K562 (cell line): Measurements from ENCODE around the gene STMN3. TPM values are rescaled to one million over a fixed set of nuclear protein-coding genes. Genes with fewer than 3 reads are reported as not detected.

ENCODE experiments used
- ATF4 ChIP-seq: fragments of 450-650 bp; formaldehyde crosslinking; IDR thresholded peaks from 2 replicates; pipeline ENCODE4 v1.4.0; 2022; ENCODE audit warnings: mild to moderate bottlenecking, moderate library complexity
- ATF6 ChIP-seq: sonication (generic); formaldehyde crosslinking; IDR thresholded peaks from 2 replicates; pipeline ENCODE4 v1.4.0; 2020; ENCODE audit warnings: mild to moderate bottlenecking, missing genetic modification reagents
- BCL6 ChIP-seq: fragments of 250-450 bp; sonication (Bioruptor Pico); IDR thresholded peaks from 2 replicates; pipeline ENCODE4 v1.4.0; 2020
- DLX4 ChIP-seq: fragments of 250-450 bp; sonication (Bioruptor Pico); IDR thresholded peaks from 2 replicates; pipeline ENCODE4 v1.6.1; 2021; ENCODE audit warnings: mild to moderate bottlenecking
- ELF1 ChIP-seq: fragments of 200-800 bp; sonication (Bioruptor generic); IDR thresholded peaks from 2 replicates; pipeline ENCODE4 v1.6.1; 2016; ENCODE audit warnings: missing genetic modification characterization, missing compliant biosample characterization
- HNRNPLL ChIP-seq: fragments of 200-400 bp; formaldehyde crosslinking; IDR thresholded peaks from 2 replicates; pipeline ENCODE4 v1.6.1; 2017; ENCODE audit warnings: low read length, low read depth, mild to moderate bottlenecking; ENCODE audit not compliant: poor library complexity, severe bottlenecking
- KDM1A ChIP-seq, 2 experiments: fragments of 450-650 bp; IDR thresholded peaks; 2 replicates each; pipeline ENCODE4 v1.6.1; 2016; ENCODE audit warnings: mild to moderate bottlenecking in 2 of 2
- KLF13 ChIP-seq: fragments of 450-650 bp; IDR thresholded peaks from 2 replicates; pipeline ENCODE4 v1.6.1; 2016; ENCODE audit warnings: missing genetic modification characterization, low read depth, mild to moderate bottlenecking, missing compliant biosample characterization, moderate library complexity, borderline replicate concordance
- SFPQ ChIP-seq: fragments of 200-400 bp; formaldehyde crosslinking; IDR thresholded peaks from 2 replicates; pipeline ENCODE4 v1.6.1; 2017; ENCODE audit warnings: mild to moderate bottlenecking, low read depth, low read length, moderate library complexity
- SMARCA4 ChIP-seq: fragments of 450-650 bp; IDR thresholded peaks from 2 replicates; pipeline ENCODE4 v1.6.1; 2016
- SP1 ChIP-seq: sonication (generic); formaldehyde crosslinking; IDR thresholded peaks from 2 replicates; pipeline ENCODE4 v1.8.1; 2022; ENCODE audit warnings: mild to moderate bottlenecking, missing genetic modification reagents
- TOE1 ChIP-seq, 2 experiments: fragments of 450-650 bp in 1 of 2; sonication (generic) in 1 of 2; formaldehyde crosslinking in 1 of 2; IDR thresholded peaks; 2 replicates each; pipeline versions ENCODE4 v1.7.1 to v1.8.0; 2016 to 2022; ENCODE audit warnings: borderline replicate concordance in 2 of 2, mild to moderate bottlenecking in 2 of 2, antibody characterized with exemption in 1 of 2, inconsistent platforms in 1 of 2, low read depth in 1 of 2, missing genetic modification reagents in 1 of 2, moderate library complexity in 1 of 2
- ZBTB8A ChIP-seq: fragments of 450-650 bp; IDR thresholded peaks from 2 replicates; pipeline ENCODE4 v1.6.1; 2018; ENCODE audit warnings: mild to moderate bottlenecking, moderate library complexity; ENCODE audit not compliant: partially characterized antibody
- ZKSCAN1 ChIP-seq: fragments of 150-350 bp; IDR thresholded peaks from 2 replicates; pipeline ENCODE4 v1.6.1; 2016; ENCODE audit warnings: low read depth, low read length
- ZNF316 ChIP-seq: fragments of 450-650 bp; IDR thresholded peaks from 2 replicates; pipeline ENCODE4 v1.6.1; 2016
- ZNF77 ChIP-seq: fragments of 250-450 bp; sonication (Bioruptor Pico); IDR thresholded peaks from 2 replicates; pipeline ENCODE4 v1.5.0; 2020
- polyA plus RNA-seq, 8 experiments: library from polyadenylated mRNA; depleted of rRNA in 4 of 8; stranded (reverse) in 5 of 8; unstranded in 3 of 8; fragments of >200 nt; fragmentation: Nextera tagmentation in 2 of 8; fragmentation: Illumina TruSeq in 1 of 8; extraction: Ambion mirVana in 2 of 8; extraction: Trizol in 1 of 8; gene quantifications; 2 replicates each; pipeline versions ENCODE4 v1.2.1 to v1.2.3, GENCODE V29; 2011 to 2014; ENCODE audit warnings: inconsistent platforms in 1 of 8, missing spikeins in 1 of 8
- total RNA-seq, 7 experiments: library from RNA; depleted of rRNA in 6 of 7; stranded (reverse); fragments of >200 nt in 6 of 7; fragmentation: Illumina TruSeq in 2 of 7; extraction: Trizol in 2 of 7; gene quantifications; 2 replicates each; pipeline versions ENCODE4 v1.2.1 to v1.2.3, GENCODE V29; 2011 to 2021; ENCODE audit warnings: low replicate concordance in 1 of 7
- TF ChIP-seq, protein P1 (sequence below): fragments of 450-650 bp; IDR thresholded peaks from 2 replicates; pipeline ENCODE4 v1.6.1; 2018; ENCODE audit not compliant: partially characterized antibody

STMN3 gene
- total and polyA plus RNA-seq, 9 of the 15 experiments (the other 6 are each of a cell fraction or from before 2014, with no cell fraction given): 0.70 to 65.6 (median 29.4) TPM

- TF ChIP-seq, protein P1, sequence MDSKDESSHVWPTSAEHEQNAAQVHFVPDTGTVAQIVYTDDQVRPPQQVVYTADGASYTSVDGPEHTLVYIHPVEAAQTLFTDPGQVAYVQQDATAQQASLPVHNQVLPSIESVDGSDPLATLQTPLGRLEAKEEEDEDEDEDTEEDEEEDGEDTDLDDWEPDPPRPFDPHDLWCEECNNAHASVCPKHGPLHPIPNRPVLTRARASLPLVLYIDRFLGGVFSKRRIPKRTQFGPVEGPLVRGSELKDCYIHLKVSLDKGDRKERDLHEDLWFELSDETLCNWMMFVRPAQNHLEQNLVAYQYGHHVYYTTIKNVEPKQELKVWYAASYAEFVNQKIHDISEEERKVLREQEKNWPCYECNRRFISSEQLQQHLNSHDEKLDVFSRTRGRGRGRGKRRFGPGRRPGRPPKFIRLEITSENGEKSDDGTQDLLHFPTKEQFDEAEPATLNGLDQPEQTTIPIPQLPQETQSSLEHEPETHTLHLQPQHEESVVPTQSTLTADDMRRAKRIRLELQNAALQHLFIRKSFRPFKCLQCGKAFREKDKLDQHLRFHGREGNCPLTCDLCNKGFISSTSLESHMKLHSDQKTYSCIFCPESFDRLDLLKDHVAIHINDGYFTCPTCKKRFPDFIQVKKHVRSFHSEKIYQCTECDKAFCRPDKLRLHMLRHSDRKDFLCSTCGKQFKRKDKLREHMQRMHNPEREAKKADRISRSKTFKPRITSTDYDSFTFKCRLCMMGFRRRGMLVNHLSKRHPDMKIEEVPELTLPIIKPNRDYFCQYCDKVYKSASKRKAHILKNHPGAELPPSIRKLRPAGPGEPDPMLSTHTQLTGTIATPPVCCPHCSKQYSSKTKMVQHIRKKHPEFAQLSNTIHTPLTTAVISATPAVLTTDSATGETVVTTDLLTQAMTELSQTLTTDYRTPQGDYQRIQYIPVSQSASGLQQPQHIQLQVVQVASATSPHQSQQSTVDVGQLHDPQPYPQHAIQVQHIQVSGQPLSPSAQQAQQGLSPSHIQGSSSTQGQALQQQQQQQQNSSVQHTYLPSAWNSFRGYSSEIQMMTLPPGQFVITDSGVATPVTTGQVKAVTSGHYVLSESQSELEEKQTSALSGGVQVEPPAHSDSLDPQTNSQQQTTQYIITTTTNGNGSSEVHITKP: no peak
- TF ChIP-seq KDM1A (IDR thresholded peaks at IDR 0.05): peak in 1 of 2 experiments; percentile 69; a peak in 1 of 4 replicates
- TF ChIP-seq SMARCA4: no peak; the same call in 1 of the 2 replicates
- TF ChIP-seq ZNF77 (CRISPR knock-in tag): no peak
- no peak for TF ChIP-seq BCL6 (CRISPR knock-in tag)
- peak; percentile 45; the same call in 1 of the 2 replicates for TF ChIP-seq KLF13 (tag)
- TF ChIP-seq ELF1 (tag): peak; percentile 80
- TF ChIP-seq DLX4: no peak
- 0 out of 2 replicates have a peak, but pooled peaks have one; percentile 15 for TF ChIP-seq ZKSCAN1
- TF ChIP-seq ZNF316: no peak
- no peak for TF ChIP-seq ZBTB8A
- TF ChIP-seq ATF6 (CRISPR knock-in tag): peak; percentile 66; the same call in 1 of the 2 replicates
- no peak for TF ChIP-seq SFPQ
- peak; percentile 51; the same call in 1 of the 2 replicates for TF ChIP-seq SP1 (CRISPR knock-in tag)
- TF ChIP-seq ATF4: no peak
- TF ChIP-seq TOE1 (IDR thresholded peaks at IDR 0.05; ENCODE audit: borderline replicate concordance): 0 out of 2 replicates have a peak, but pooled peaks have one; percentile 43
- peak; percentile 88; the same call in 1 of the 2 replicates for TF ChIP-seq TOE1 (CRISPR knock-in tag; IDR thresholded peaks at IDR 0.05; ENCODE audit: borderline replicate concordance, low read depth)
- TF ChIP-seq HNRNPLL: peak; percentile 73
These were observed at the start of gene STMN3 (continued) for GRCh38 chr20:63653041-63653973.
